GM21423 (cell line): ENCODE measurements around the gene PDXP.
"Not testable (repeated sequence)": the region's sequence is repeated elsewhere in the genome, so short reads cannot be mapped to it uniquely, and the experiment has no call there.

Experiments
- ATAC-seq: cut with Tn5 transposase; IDR thresholded peaks from one replicate; pipeline ENCODE4 v1.9.1; 2021; ENCODE audit warnings: mild to moderate bottlenecking, moderate library complexity; ENCODE audit not compliant: unreplicated experiment

Gene PDXP

GRCh38 chr22:37658133-37659065 is at the start of gene PDXP:
Gene PDXP (plus strand): TSS chr22:37658723. CDS start chr22:37658783, 60 bp downstream.
- peak; percentile 83 for ATAC-seq

- ATAC-seq: no peak
Observed at GRCh38 chr22:37609240-37610152, 49.0 kb upstream of the PDXP start.

- not testable (repeated sequence) for ATAC-seq
Observed at GRCh38 chr22:37610153-37610475, 48.4 kb upstream of the PDXP start.

- ATAC-seq: no peak
Observed at GRCh38 chr22:37610480-37611129, 47.9 kb upstream of the PDXP start.

GRCh38 chr22:37611207-37611606 is 47.3 kb upstream of the PDXP start:
- no peak for ATAC-seq

- ATAC-seq: no peak
Observed at GRCh38 chr22:37616201-37617083, 42.1 kb upstream of the PDXP start.

- ATAC-seq: no peak
Observed at GRCh38 chr22:37617431-37617830, 41.1 kb upstream of the PDXP start.

GRCh38 chr22:37618072-37618656 is 40.4 kb upstream of the PDXP start:
- no peak for ATAC-seq

GRCh38 chr22:37618674-37619073 is 39.8 kb upstream of the PDXP start:
- ATAC-seq: no peak

GRCh38 chr22:37619991-37620390 is 38.5 kb upstream of the PDXP start:
- ATAC-seq: no peak

- ATAC-seq: no peak
Observed at GRCh38 chr22:37621352-37621860, 37.1 kb upstream of the PDXP start.

GRCh38 chr22:37623075-37624016 is 35.2 kb upstream of the PDXP start:
- ATAC-seq: no peak

- no peak for ATAC-seq
Observed at GRCh38 chr22:37624017-37624365, 34.5 kb upstream of the PDXP start.

GRCh38 chr22:37624876-37625275 is 33.6 kb upstream of the PDXP start:
- no peak for ATAC-seq

- no peak for ATAC-seq
Observed at GRCh38 chr22:37625737-37626136, 32.8 kb upstream of the PDXP start.

- no peak for ATAC-seq
Observed at GRCh38 chr22:37626144-37626543, 32.4 kb upstream of the PDXP start.

- ATAC-seq: no peak
Observed at GRCh38 chr22:37626556-37627075, 31.9 kb upstream of the PDXP start.

- ATAC-seq: no peak
Observed at GRCh38 chr22:37627121-37627520, 31.4 kb upstream of the PDXP start.
